Skeletal muscle satellite cell (primary cell): ENCODE results near the gene SUSD5.
"Not testable (repeated sequence)": the region's sequence is repeated elsewhere in the genome, so short reads cannot be mapped to it uniquely, and the experiment has no call there.

Source experiments
- H3K27me3 ChIP-seq: 2 replicates; pipeline ENCODE4 v1.7.0; 2013; ENCODE audit warnings: low read length; ENCODE audit not compliant: control insufficient read depth, insufficient read depth
- H3K36me3 ChIP-seq: 2 replicates; pipeline ENCODE4 v1.7.0; 2013; ENCODE audit warnings: mild to moderate bottlenecking, control low read depth, low read length; ENCODE audit not compliant: insufficient read depth
- H3K4me1 ChIP-seq: 2 replicates; pipeline ENCODE4 v1.7.0; 2013; ENCODE audit warnings: low read length; ENCODE audit not compliant: control insufficient read depth, insufficient read depth
- H3K4me2 ChIP-seq: 2 replicates; pipeline ENCODE4 v1.7.0; 2013; ENCODE audit warnings: mild to moderate bottlenecking, low read length
- H3K4me3 ChIP-seq: 2 replicates; pipeline ENCODE4 v1.7.0; 2013; ENCODE audit warnings: low read length
- H3K9ac ChIP-seq: 2 replicates; pipeline ENCODE4 v1.7.0; 2013; ENCODE audit warnings: mild to moderate bottlenecking, low read depth, low read length, moderate library complexity
- H3K9me3 ChIP-seq: replicated peaks from 2 replicates; pipeline ENCODE4 v1.7.0; 2013; ENCODE audit warnings: mild to moderate bottlenecking, control low read depth, low read length

SUSD5 gene

DNA sequence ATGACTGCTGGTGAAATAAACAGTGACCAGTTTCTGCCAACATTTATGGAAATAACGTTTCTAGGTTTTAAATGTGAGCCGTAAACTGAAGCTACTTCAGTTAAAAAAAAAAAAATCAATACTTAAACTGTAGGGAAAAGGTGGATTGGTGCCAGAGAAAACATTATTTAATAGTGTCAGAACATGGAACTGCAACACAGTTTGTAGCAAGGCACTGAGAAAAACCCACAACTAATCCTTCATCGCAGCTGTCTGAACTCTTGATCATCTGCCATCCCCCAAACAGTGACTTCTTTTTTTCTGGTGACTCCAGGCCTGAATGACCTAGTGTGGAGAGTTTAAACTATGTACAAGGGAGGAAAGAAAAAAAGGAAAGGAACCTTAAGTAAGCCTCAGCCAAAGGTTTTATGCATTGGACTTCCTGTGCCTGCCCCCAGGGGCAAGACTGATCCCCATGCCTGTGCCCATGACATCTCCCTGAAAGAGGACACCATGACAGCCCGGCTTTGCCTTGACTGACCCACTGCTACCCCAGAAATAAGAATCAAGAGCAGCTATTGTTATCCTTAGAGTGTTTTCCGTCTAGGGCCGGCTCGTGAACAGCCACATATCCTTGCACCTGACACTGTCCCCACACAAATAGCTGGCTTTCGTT lies 71.7 kb downstream of the SUSD5 start:
- Histone ChIP-seq H3K9me3 (no peaks in the 10 kb centered on the region), H3K4me3 (no peak overlapping the region), H3K9ac (no peak overlapping the region), H3K4me1 (peaks cover 20% of the 10 kb centered on the region), H3K36me3 (peaks cover 30% of the 10 kb centered on the region), H3K4me2 (peak overlapping the region; percentile 41), H3K27me3 (no peaks in the 10 kb centered on the region)

DNA sequence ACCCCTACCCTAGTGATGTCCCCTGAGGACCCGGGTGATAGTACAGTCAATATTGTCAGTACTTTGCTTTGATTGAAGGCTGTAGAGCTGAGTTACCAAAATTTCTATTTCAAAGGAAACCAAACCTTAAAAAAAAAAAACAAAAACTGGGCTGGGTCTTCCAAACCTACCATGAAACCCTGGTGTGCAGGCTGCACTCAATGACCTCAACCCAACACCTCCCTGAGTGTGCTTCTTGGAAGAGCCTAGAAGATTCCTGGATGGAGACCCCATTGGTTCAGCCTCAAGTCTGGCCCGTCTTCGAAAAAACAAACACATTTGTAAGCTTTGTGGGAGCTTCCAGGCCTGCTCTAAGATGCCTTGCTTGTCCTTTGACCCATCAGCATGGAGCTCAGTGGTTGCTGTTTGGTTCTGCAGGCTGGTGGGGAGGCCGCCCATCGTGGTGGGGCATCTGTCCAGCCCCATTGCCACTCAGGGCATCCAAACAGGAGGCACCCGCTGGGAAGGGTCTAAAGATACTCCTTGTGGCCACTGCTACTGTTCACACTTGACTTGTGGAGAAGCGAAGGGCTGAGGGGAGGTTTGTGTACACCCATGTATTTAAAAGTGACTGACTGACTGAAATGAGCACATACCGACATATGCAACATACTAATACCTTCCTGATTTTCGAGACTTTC lies 72.6 kb downstream of the SUSD5 start:
- no peak overlapping the region for H3K4me3 ChIP-seq
- peak overlapping the region; percentile 41 for H3K4me2 ChIP-seq
- H3K4me1 ChIP-seq: peaks cover 20% of the 10 kb centered on the region
- no peak overlapping the region for H3K9ac ChIP-seq
- peaks cover 32% of the 10 kb centered on the region for H3K36me3 ChIP-seq
- H3K27me3 ChIP-seq: no peaks in the 10 kb centered on the region
- no peaks in the 10 kb centered on the region for H3K9me3 ChIP-seq

DNA sequence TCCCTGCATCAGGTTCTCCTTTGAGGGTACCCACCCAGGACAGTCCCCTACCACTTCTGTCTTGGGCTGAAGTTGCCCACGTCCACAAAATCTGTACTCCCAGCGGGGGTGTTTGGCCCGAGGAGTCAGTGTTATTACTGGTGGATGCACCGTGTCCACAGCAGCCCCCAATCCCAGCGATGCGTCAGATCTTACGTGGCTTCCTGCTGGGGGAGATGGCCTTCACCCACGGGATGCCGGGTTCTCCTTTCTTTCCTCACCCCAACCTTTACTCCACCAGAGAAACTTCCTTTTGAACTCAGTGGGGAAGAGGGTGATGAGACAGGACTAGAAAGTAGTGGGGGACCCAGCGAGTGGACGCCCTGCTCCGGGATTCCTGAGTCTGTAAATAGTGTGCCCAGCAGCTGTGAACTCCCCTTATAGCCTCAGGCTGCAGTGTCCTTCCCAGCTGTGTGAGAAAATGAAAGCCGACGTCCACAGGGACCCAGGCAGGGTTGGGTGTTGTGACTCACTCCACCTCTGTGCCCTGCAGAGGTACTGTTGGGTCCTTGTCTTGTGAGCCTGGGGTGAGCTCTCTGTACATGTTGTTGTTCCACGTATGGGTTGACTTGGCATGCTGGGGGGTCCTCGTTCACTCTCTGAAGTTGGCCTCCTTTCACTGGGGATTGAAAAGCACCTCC lies 73.2 kb downstream of the SUSD5 start:
- Histone ChIP-seq H3K4me3 (no peak overlapping the region), H3K36me3 (peaks cover 38% of the 10 kb centered on the region), H3K9me3 (no peaks in the 10 kb centered on the region), H3K9ac (no peak overlapping the region), H3K4me2 (no peak overlapping the region), H3K27me3 (no peaks in the 10 kb centered on the region), H3K4me1 (peaks cover 20% of the 10 kb centered on the region)

DNA sequence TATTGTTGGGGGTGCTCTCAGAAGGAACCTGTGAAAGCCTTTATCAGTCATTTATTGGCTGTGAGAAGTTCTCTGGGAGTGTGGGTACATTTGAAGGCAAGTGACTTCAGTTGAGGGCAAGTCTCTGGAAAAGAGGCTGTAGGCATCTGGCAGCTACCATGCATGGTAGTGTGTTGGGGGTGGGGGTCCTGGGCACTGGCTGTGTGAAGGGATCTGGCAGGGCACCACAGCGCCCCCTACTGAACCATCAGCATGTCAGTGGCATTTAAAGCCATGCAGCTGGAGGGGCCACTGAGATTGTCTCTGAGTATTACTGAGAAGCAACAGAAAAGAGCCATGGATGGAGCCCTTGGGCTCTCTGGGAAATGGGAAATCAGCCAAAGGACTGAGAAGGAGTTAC lies 74.2 kb downstream of the SUSD5 start:
- no peak overlapping the region for H3K9ac ChIP-seq
- no peaks in the 10 kb centered on the region for H3K9me3 ChIP-seq
- no peak overlapping the region for H3K4me2 ChIP-seq
- H3K4me3 ChIP-seq: no peak overlapping the region
- peaks cover 39% of the 10 kb centered on the region for H3K36me3 ChIP-seq
- H3K27me3 ChIP-seq: no peaks in the 10 kb centered on the region
- peaks cover 20% of the 10 kb centered on the region for H3K4me1 ChIP-seq

DNA sequence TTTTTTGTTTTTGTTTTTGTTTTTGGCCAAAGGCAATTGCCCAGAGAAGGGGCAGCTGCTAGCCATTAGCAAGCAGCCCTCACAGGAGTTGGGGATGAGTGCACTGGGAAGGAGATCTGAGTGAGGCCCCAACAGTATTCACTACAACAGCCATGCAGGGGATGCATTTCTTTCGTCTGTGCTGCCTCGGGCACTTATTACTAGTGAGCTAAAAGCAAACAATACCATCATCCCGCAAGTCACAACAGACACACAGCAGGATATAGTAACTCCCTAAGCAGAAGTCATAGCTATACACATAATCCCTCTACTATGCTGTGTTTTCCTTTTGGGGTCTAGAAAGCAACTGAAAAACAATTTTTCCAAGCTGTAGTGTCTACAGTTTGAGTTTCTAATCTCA lies 77.6 kb downstream of the SUSD5 start:
- Histone ChIP-seq H3K9me3 (no peaks in the 10 kb centered on the region), H3K27me3 (no peaks in the 10 kb centered on the region), H3K36me3 (peaks cover 49% of the 10 kb centered on the region), H3K4me2 (no peak overlapping the region), H3K9ac (no peak overlapping the region), H3K4me3 (no peak overlapping the region), H3K4me1 (peaks cover 4% of the 10 kb centered on the region)

DNA sequence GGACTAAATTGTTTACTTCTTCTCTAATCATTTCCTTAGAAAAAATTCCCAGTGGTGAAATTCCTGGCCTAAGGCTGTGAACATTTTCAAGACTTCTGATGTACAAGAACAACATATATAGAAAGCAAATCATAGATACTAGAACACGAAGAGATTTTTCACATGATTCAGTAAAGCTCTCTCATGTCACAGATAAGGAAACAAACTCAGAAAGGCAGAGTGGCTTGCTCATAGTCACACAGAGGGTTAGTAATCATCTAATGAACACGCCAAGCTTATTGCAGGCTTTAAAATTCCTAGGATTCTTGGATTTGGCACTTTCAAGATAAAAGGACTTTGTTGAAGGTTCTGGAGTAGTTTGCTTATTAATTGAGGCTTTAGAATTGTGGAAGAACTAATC lies 78.6 kb downstream of the SUSD5 start:
- H3K27me3 ChIP-seq: no peaks in the 10 kb centered on the region
- no peak overlapping the region for H3K9ac ChIP-seq
- H3K4me3 ChIP-seq: no peak overlapping the region
- H3K4me2 ChIP-seq: no peak overlapping the region
- H3K36me3 ChIP-seq: peaks cover 47% of the 10 kb centered on the region
- H3K9me3 ChIP-seq: no peaks in the 10 kb centered on the region
- no peaks in the 10 kb centered on the region for H3K4me1 ChIP-seq

DNA sequence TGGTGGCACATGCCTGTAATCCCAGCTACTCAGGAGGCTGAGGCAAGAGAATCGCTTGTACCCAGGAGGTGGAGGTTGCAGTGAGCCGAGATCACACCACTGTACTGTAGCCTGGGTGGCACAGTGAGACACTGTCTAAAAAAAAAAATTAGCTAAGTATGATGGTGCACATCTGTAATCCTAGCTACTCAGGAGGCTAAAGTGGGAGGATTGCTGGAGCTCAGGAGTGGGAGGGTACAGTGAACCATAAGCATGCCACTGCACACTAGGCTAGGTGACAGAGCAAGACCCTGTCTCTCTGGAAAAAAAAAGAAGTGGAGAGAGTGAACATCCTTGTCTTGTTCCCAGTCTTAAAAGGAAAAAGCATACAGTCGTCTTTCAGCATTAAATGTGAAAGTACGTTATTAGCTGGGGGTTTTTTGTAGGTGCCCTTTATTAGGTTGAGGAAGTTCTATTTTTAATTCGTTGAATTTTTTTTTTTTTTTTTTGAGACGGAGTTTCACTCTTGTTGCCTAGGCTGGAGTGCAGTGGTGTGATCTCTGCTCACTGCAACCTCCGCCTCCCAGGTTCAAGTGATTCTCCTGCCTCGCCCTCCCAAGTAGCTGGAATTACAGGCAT lies 79.5 kb downstream of the SUSD5 start:
- not testable (repeated sequence) for H3K4me1 ChIP-seq, H3K27me3 ChIP-seq, H3K4me2 ChIP-seq, H3K9ac ChIP-seq, H3K9me3 ChIP-seq, H3K4me3 ChIP-seq
- peaks cover 52% of the 10 kb centered on the region for H3K36me3 ChIP-seq

DNA sequence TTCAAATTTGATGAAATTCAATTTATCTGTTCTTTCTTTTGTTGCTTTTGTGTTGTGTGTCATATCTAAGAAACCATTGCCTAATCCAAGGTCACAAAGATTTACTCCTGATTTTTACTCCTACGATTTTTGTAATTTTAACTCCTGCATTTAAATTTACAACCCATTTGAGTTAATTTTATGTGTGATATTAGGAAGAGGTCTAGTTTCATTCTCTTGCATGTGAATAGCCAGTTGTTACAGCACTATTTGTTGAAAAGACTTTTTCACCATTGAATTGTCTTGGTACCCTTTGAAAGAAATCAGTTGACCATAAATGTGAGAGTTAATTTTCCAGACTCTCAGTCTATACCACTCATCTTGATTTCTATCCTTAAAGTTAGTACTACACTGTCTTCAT lies 80.9 kb downstream of the SUSD5 start:
- no peak overlapping the region for H3K4me2 ChIP-seq
- no peaks in the 10 kb centered on the region for H3K27me3 ChIP-seq
- H3K4me1 ChIP-seq: peaks cover 10% of the 10 kb centered on the region
- peaks cover 53% of the 10 kb centered on the region for H3K36me3 ChIP-seq
- no peak overlapping the region for H3K9ac ChIP-seq
- H3K4me3 ChIP-seq: no peak overlapping the region
- H3K9me3 ChIP-seq: no peaks in the 10 kb centered on the region

DNA sequence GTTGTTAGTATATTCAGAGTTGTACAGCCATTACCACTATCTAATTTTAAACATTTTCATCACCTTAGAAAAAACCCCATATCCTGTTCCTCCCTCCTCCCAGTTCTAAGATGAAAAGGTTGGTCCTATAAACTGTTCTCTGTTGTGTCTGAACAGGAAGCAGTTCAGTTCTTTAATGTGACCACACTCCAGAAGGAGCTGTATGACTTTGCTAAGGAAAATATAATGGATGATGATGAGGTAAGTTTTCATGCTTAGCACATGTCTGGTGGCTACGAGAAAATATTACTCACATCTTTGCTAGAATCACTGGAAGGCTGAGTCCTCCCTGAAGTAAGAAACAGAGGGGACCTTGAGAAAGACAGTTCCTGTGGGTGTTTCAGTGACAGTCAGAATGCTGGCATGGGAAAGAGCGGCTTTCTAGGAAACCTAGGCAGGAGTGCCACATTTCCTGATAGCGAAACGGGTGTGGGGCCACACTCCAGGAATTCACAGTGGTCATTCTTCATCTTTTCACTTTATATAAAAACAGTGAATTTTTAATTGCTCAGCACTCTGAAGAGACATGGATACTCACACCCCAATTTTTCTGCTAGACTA lies 84.5 kb downstream of the SUSD5 start:
- H3K9ac ChIP-seq: peak overlapping the region; percentile 10
- H3K27me3 ChIP-seq: no peaks in the 10 kb centered on the region
- no peak overlapping the region for H3K4me3 ChIP-seq
- H3K36me3 ChIP-seq: peaks cover 57% of the 10 kb centered on the region
- no peak overlapping the region for H3K4me2 ChIP-seq
- H3K4me1 ChIP-seq: peaks cover 13% of the 10 kb centered on the region
- no peaks in the 10 kb centered on the region for H3K9me3 ChIP-seq

DNA sequence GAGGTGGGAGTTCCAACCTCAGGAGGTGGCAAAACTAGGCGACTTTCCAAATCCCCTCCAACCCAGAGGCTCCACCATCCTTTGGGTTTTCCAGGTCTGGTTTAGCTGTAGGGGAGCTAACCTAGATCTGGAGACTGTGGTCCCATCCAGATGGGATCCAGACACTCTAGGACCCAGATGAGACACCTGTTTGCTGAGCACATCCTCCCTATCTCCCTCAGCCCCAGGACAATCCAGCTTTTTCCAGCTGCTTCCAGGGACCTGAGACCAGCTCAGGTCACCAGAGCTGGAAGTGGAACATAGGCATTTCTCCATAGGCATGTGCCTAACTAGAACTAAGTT lies 86.6 kb downstream of the SUSD5 start:
- H3K4me2 ChIP-seq: no peak overlapping the region
- H3K27me3 ChIP-seq: no peaks in the 10 kb centered on the region
- H3K4me3 ChIP-seq: no peak overlapping the region
- peaks cover 13% of the 10 kb centered on the region for H3K4me1 ChIP-seq
- H3K9me3 ChIP-seq: no peaks in the 10 kb centered on the region
- H3K9ac ChIP-seq: no peak overlapping the region
- H3K36me3 ChIP-seq: peaks cover 57% of the 10 kb centered on the region

DNA sequence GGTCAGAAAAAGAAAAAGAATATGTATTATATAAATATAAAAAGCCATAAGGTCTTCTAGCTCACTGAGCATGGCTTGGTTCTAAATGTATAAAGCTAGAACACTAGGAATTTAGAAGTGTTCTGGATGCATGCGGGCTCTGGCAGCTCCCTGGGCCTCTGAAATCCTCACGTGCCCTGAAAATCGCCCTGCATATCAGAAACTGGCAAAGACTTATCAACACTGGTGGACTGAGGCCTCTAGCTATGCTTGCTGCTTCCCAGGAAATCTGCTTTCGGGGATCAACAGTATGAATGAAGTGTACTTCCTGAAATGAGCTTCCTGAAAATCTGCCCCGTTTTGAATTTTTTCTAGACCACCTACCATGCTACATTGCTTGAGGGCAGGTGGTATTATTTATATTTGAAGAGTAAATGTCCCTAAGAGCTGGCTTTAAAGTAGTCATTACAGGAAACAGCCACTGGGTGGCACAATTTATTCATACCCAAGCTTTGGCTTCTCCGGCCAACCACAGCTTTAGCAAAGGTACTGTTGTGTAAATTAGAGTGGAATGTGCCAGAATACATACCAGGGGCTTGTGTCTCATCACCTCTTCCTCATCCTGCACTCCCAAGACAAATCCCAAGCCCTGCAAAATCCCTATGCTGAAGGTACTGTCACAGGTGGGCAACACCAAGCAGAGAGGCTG lies 87.1 kb downstream of the SUSD5 start:
- no peaks in the 10 kb centered on the region for H3K9me3 ChIP-seq
- H3K4me3 ChIP-seq: no peak overlapping the region
- no peaks in the 10 kb centered on the region for H3K27me3 ChIP-seq
- peaks cover 13% of the 10 kb centered on the region for H3K4me1 ChIP-seq
- no peak overlapping the region for H3K4me2 ChIP-seq
- H3K36me3 ChIP-seq: peaks cover 52% of the 10 kb centered on the region
- no peak overlapping the region for H3K9ac ChIP-seq
